ENCODE results near the gene MAD1L1.

The MAD1L1 gene

GRCh38 chr7:1847260-1848001 lies 385.3 kb downstream of the MAD1L1 start:
- H3K27ac ChIP-seq = no peak overlapping the region; the same call in 1 of the 2 replicates
- H3K4me3 ChIP-seq = no peak overlapping the region
- TF ChIP-seq EZH2 (IDR thresholded peaks at IDR 0.05) (no peak), POLR2AphosphoS5 (IDR thresholded peaks at IDR 0.05; ENCODE audit: borderline replicate concordance, low read depth, low read length) (no peak), FOXP2 (optimal IDR thresholded peaks at IDR 0.05; ENCODE audit: control extremely low read depth, extremely low read length, insufficient read depth) (no peak)
- H3K36me3 ChIP-seq (ENCODE audit: insufficient read depth, low read length) = no peaks in the 10 kb centered on the region
- no peak for DNase-seq (ENCODE audit: low read depth, low spot score)
- H3K9ac ChIP-seq (ENCODE audit: insufficient read length) = no peak overlapping the region
- no peaks in the 10 kb centered on the region for H3K9me3 ChIP-seq (ENCODE audit: low read depth, low read length)

GRCh38 chr7:1846331-1847065 lies 386.2 kb downstream of the MAD1L1 start:
- no peak overlapping the region; the same call in 1 of the 2 replicates for H3K27ac ChIP-seq
- DNase-seq (ENCODE audit: low read depth, low spot score) = no peak
- TF ChIP-seq POLR2AphosphoS5 (IDR thresholded peaks at IDR 0.05; ENCODE audit: borderline replicate concordance, low read depth, low read length) = no peak
- H3K9ac ChIP-seq (ENCODE audit: insufficient read length) = no peak overlapping the region
- H3K36me3 ChIP-seq (ENCODE audit: insufficient read depth, low read length) = no peaks in the 10 kb centered on the region
- no peaks in the 10 kb centered on the region for H3K9me3 ChIP-seq (ENCODE audit: low read depth, low read length)
- H3K4me3 ChIP-seq = no peak overlapping the region

- no peak overlapping the region for H3K27ac ChIP-seq
- no peak overlapping the region for H3K4me3 ChIP-seq
- TF ChIP-seq EZH2 (IDR thresholded peaks at IDR 0.05) (no peak), POLR2AphosphoS5 (IDR thresholded peaks at IDR 0.05; ENCODE audit: borderline replicate concordance, low read depth, low read length) (no peak), FOXP2 (optimal IDR thresholded peaks at IDR 0.05; ENCODE audit: control extremely low read depth, extremely low read length, insufficient read depth) (no peak)
- DNase-seq (ENCODE audit: low read depth, low spot score) = no peak
- H3K9ac ChIP-seq (ENCODE audit: insufficient read length) = no peak overlapping the region
- no peaks in the 10 kb centered on the region for H3K9me3 ChIP-seq (ENCODE audit: low read depth, low read length)
- H3K36me3 ChIP-seq (ENCODE audit: insufficient read depth, low read length) = no peaks in the 10 kb centered on the region
These were observed 387.0 kb downstream of the MAD1L1 start for GRCh38 chr7:1845536-1846311.

- TF ChIP-seq FOXP2 (optimal IDR thresholded peaks at IDR 0.05; ENCODE audit: control extremely low read depth, extremely low read length, insufficient read depth) (no peak), EZH2 (IDR thresholded peaks at IDR 0.05) (no peak), POLR2AphosphoS5 (IDR thresholded peaks at IDR 0.05; ENCODE audit: borderline replicate concordance, low read depth, low read length) (no peak)
- DNase-seq (ENCODE audit: low read depth, low spot score) = no peak
- H3K9ac ChIP-seq (ENCODE audit: insufficient read length) = no peak overlapping the region
These were observed 387.8 kb downstream of the MAD1L1 start for GRCh38 chr7:1844951-1845390.

GRCh38 chr7:1844336-1844950 lies 388.3 kb downstream of the MAD1L1 start:
- H3K4me3 ChIP-seq = no peak overlapping the region
- TF ChIP-seq POLR2AphosphoS5 (IDR thresholded peaks at IDR 0.05; ENCODE audit: borderline replicate concordance, low read depth, low read length) (no peak), FOXP2 (optimal IDR thresholded peaks at IDR 0.05; ENCODE audit: control extremely low read depth, extremely low read length, insufficient read depth) (no peak), EZH2 (IDR thresholded peaks at IDR 0.05) (no peak)
- DNase-seq (ENCODE audit: low read depth, low spot score) = no peak

More at GRCh38 chr7:1844951-1845390, 387.8 kb downstream of the MAD1L1 start:
- no peaks in the 10 kb centered on the region for H3K36me3 ChIP-seq (ENCODE audit: insufficient read depth, low read length)
- H3K4me3 ChIP-seq = no peak overlapping the region
- H3K27ac ChIP-seq = no peak overlapping the region
- H3K9me3 ChIP-seq (ENCODE audit: low read depth, low read length) = no peaks in the 10 kb centered on the region

GRCh38 chr7:1843921-1844335 lies 388.8 kb downstream of the MAD1L1 start:
- no peak overlapping the region for H3K9ac ChIP-seq (ENCODE audit: insufficient read length)
- H3K27ac ChIP-seq = no peak overlapping the region
- peak overlapping the region; percentile 35 for H3K4me3 ChIP-seq
- no peak for DNase-seq (ENCODE audit: low read depth, low spot score)
- TF ChIP-seq EZH2 (IDR thresholded peaks at IDR 0.05) = no peak
- no peak for TF ChIP-seq POLR2AphosphoS5 (IDR thresholded peaks at IDR 0.05; ENCODE audit: borderline replicate concordance, low read depth, low read length)
- TF ChIP-seq FOXP2 (optimal IDR thresholded peaks at IDR 0.05; ENCODE audit: control extremely low read depth, extremely low read length, insufficient read depth) = no peak
- H3K9me3 ChIP-seq (ENCODE audit: low read depth, low read length) = no peaks in the 10 kb centered on the region
- no peaks in the 10 kb centered on the region for H3K36me3 ChIP-seq (ENCODE audit: insufficient read depth, low read length)

More at GRCh38 chr7:1844336-1844950, 388.3 kb downstream of the MAD1L1 start:
- Histone ChIP-seq H3K27ac (no peak overlapping the region), H3K36me3 (ENCODE audit: insufficient read depth, low read length) (no peaks in the 10 kb centered on the region), H3K9me3 (ENCODE audit: low read depth, low read length) (no peaks in the 10 kb centered on the region), H3K9ac (ENCODE audit: insufficient read length) (no peak overlapping the region)

GRCh38 chr7:1843271-1843861 lies 389.4 kb downstream of the MAD1L1 start:
- peak overlapping the region; percentile 35 for H3K4me3 ChIP-seq
- no peak overlapping the region for H3K9ac ChIP-seq (ENCODE audit: insufficient read length)
- TF ChIP-seq FOXP2 (optimal IDR thresholded peaks at IDR 0.05; ENCODE audit: control extremely low read depth, extremely low read length, insufficient read depth) (no peak), POLR2AphosphoS5 (IDR thresholded peaks at IDR 0.05; ENCODE audit: borderline replicate concordance, low read depth, low read length) (peak; percentile 30; the same call in 1 of the 2 replicates), EZH2 (IDR thresholded peaks at IDR 0.05) (no peak)
- H3K27ac ChIP-seq = no peak overlapping the region
- H3K36me3 ChIP-seq (ENCODE audit: insufficient read depth, low read length) = no peaks in the 10 kb centered on the region
- peak; percentile 47 for DNase-seq (ENCODE audit: low read depth, low spot score)
- no peaks in the 10 kb centered on the region for H3K9me3 ChIP-seq (ENCODE audit: low read depth, low read length)
